ENCODE data around the gene AP4M1. TPM values are rescaled to one million over a fixed set of nuclear protein-coding genes. Genes with fewer than 3 reads are reported as not detected.

The AP4M1 gene
- total and polyA plus RNA-seq, 9 of the 15 experiments (the other 6 are each of a cell fraction or from before 2014, with no cell fraction given): 1.3 to 30.9 (median 14.1) TPM

- TF ChIP-seq DMBX1 (CRISPR knock-in tag; IDR thresholded peaks at IDR 0.05; ENCODE audit: borderline replicate concordance) (0 out of 2 replicates have a peak, but pooled peaks have one; percentile 31), NFIC (IDR thresholded peaks at IDR 0.05) (peak; percentile 23; the same call in 1 of the 2 replicates), DACH1 (IDR thresholded peaks at IDR 0.05; ENCODE audit: partially characterized antibody) (no peak), ZNF644 (tag; IDR thresholded peaks at IDR 0.05; ENCODE audit: low read depth) (no peak), E2F3 (CRISPR knock-in tag; IDR thresholded peaks at IDR 0.05) (no peak), ZBTB49 (CRISPR knock-in tag; IDR thresholded peaks at IDR 0.05; ENCODE audit: borderline replicate concordance) (no peak), E4F1 (CRISPR knock-in tag; IDR thresholded peaks at IDR 0.05; ENCODE audit: borderline replicate concordance) (no peak), CHD1 (IDR thresholded peaks at IDR 0.05; ENCODE audit: low read length) (peak; percentile 11), ILK (tag; IDR thresholded peaks at IDR 0.05; ENCODE audit: borderline replicate concordance, low read depth) (no peak), PBX2 (CRISPR knock-in tag; IDR thresholded peaks at IDR 0.05; ENCODE audit: low read depth) (no peak), PBX2 (tag; conservative IDR thresholded peaks at IDR 0.05; ENCODE audit: low read depth) (no peak), UBTF (IDR thresholded peaks at IDR 0.05; ENCODE audit: borderline replicate concordance in 1 of 2, low read depth in 2 of 2, low read length in 2 of 2) (0 out of 4 replicates have a peak, but pooled peaks have one; percentile 49 to 65), IFI16 (CRISPR knock-in tag; IDR thresholded peaks at IDR 0.05) (no peak), ZNF253 (CRISPR knock-in tag; conservative IDR thresholded peaks at IDR 0.05) (no peak), MCM5 (IDR thresholded peaks at IDR 0.05; ENCODE audit: low read depth) (no peak), TCF3 (CRISPR knock-in tag; IDR thresholded peaks at IDR 0.05) (no peak; the same call in 1 of the 2 replicates), ZC3H8 (IDR thresholded peaks at IDR 0.05) (no peak)
Observed at GRCh38 chr7:100126931-100127865, 25.8 kb downstream of the AP4M1 start, which contains the start of gene MBLAC1 (continued).

Data from K562 (cell line).